NCI-H2029 treated with DMSO at 0.1 percent for 48 hours (cell line): ENCODE data around the gene NRTN.

Experiments
- DNase-seq: peaks from one replicate; lab custom pipeline; 2025; lab: John Stamatoyannopoulos, UW

The NRTN gene

GRCh38 chr19:5790559-5791520 is 14.0 kb upstream of the NRTN start, which contains the start of gene DUS3L:
Gene DUS3L, minus strand, starts transcription at chr19:5791163. Its CDS starts 22 bp downstream, at chr19:5791141.
- DNase-seq = peak; percentile 86

- DNase-seq = no peak
Measured at GRCh38 chr19:5792224-5792623, 12.6 kb upstream of the NRTN start.

GRCh38 chr19:5793188-5793587 is 11.7 kb upstream of the NRTN start:
- DNase-seq = no peak

- no peak for DNase-seq
Measured at GRCh38 chr19:5795382-5795919, 9.4 kb upstream of the NRTN start.

GRCh38 chr19:5798244-5798643 is 6.6 kb upstream of the NRTN start:
- no peak for DNase-seq

- peak; percentile 21 for DNase-seq
Measured at GRCh38 chr19:5799247-5800241, 5.3 kb upstream of the NRTN start.

- DNase-seq = no peak
Measured at GRCh38 chr19:5800361-5801270, 4.3 kb upstream of the NRTN start.

GRCh38 chr19:5801796-5802619 is 2.9 kb upstream of the NRTN start:
- DNase-seq = no peak

- DNase-seq = no peak
Measured at GRCh38 chr19:5803441-5803751, 1.5 kb upstream of the NRTN start.

GRCh38 chr19:5803752-5804515 is 933 bp upstream of the NRTN start:
- peak; percentile 71 for DNase-seq

GRCh38 chr19:5805462-5806132 is 730 bp downstream of the NRTN start:
- DNase-seq = peak; percentile 32

- no peak for DNase-seq
Measured at GRCh38 chr19:5806133-5806489, 1.2 kb downstream of the NRTN start.

- no peak for DNase-seq
Measured at GRCh38 chr19:5806905-5807304, 2.0 kb downstream of the NRTN start.

GRCh38 chr19:5808120-5808816 is 3.4 kb downstream of the NRTN start:
- DNase-seq = no peak

GRCh38 chr19:5809053-5809452 is 4.2 kb downstream of the NRTN start:
- no peak for DNase-seq

GRCh38 chr19:5809469-5809868 is 4.6 kb downstream of the NRTN start:
- DNase-seq = no peak

GRCh38 chr19:5811117-5811516 is 6.2 kb downstream of the NRTN start:
- DNase-seq = no peak

GRCh38 chr19:5814123-5814851 is 9.4 kb downstream of the NRTN start:
- no peak for DNase-seq
